GM23248 (cell line): ENCODE data around the gene RSBN1L. TPM values are rescaled to one million over a fixed set of nuclear protein-coding genes. Genes with fewer than 3 reads are reported as not detected.

Experiments
- DNase-seq: peaks from one replicate; pipeline ENCODE4 v3.0.0-alpha.2; 2015
- H2AFZ ChIP-seq: fragments of 200-600 bp; sonication (generic); 2 replicates; pipeline ENCODE4 v1.6.1; 2016; ENCODE audit warnings: antibody characterized with exemption
- H3F3A ChIP-seq: fragments of 200-600 bp; sonication (generic); 2 replicates; pipeline ENCODE4 v1.6.1; 2016; ENCODE audit warnings: mild to moderate bottlenecking, antibody characterized with exemption, mixed run types; ENCODE audit not compliant: insufficient read depth
- H3K27ac ChIP-seq: fragments of 200-600 bp; sonication (generic); 2 replicates; pipeline ENCODE4 v1.5.1; 2016; ENCODE audit warnings: mild to moderate bottlenecking
- H3K27me3 ChIP-seq: fragments of 200-600 bp; sonication (generic); replicated peaks from 2 replicates; pipeline ENCODE4 v1.6.1; 2016; ENCODE audit warnings: mild to moderate bottlenecking; ENCODE audit not compliant: insufficient read depth
- H3K36me3 ChIP-seq: fragments of 200-600 bp; sonication (generic); 2 replicates; pipeline ENCODE4 v1.6.1; 2016; ENCODE audit warnings: low read depth, mild to moderate bottlenecking
- H3K4me1 ChIP-seq: fragments of 200-600 bp; sonication (generic); 2 replicates; pipeline ENCODE4 v1.6.1; 2016; ENCODE audit warnings: mild to moderate bottlenecking; ENCODE audit not compliant: insufficient read depth
- H3K4me2 ChIP-seq: fragments of 200-600 bp; sonication (generic); one replicate; pipeline ENCODE4 v1.6.1; 2016; ENCODE audit warnings: mild to moderate bottlenecking; ENCODE audit not compliant: unreplicated experiment
- H3K4me3 ChIP-seq: fragments of 200-600 bp; sonication (generic); 2 replicates; pipeline ENCODE4 v1.5.1; 2016; ENCODE audit warnings: mild to moderate bottlenecking
- H3K79me2 ChIP-seq: fragments of 200-600 bp; sonication (generic); 2 replicates; pipeline ENCODE4 v1.6.1; 2016; ENCODE audit warnings: mild to moderate bottlenecking; ENCODE audit not compliant: insufficient read depth
- H3K9ac ChIP-seq: fragments of 200-600 bp; sonication (generic); 2 replicates; pipeline ENCODE4 v1.6.1; 2016; ENCODE audit warnings: mild to moderate bottlenecking
- H3K9me2 ChIP-seq: fragments of 200-600 bp; sonication (generic); 2 replicates; pipeline ENCODE4 v1.6.1; 2016; ENCODE audit warnings: mixed run types, mild to moderate bottlenecking, moderate library complexity; ENCODE audit not compliant: insufficient read depth
- H3K9me3 ChIP-seq: fragments of 200-600 bp; sonication (generic); one replicate; pipeline ENCODE4 v1.6.1; 2017; ENCODE audit warnings: low read depth
- H4K20me1 ChIP-seq: fragments of 200-600 bp; sonication (generic); 2 replicates; pipeline ENCODE4 v1.6.0; 2016; ENCODE audit not compliant: insufficient read depth
- EZH2 ChIP-seq: fragments of 200-600 bp; sonication (generic); IDR thresholded peaks from 2 replicates; pipeline ENCODE4 v1.6.1; 2018; ENCODE audit warnings: antibody characterized with exemption, mild to moderate bottlenecking; ENCODE audit not compliant: insufficient read depth, poor library complexity, severe bottlenecking
- EZH2phosphoT487 ChIP-seq: fragments of 200-600 bp; sonication (generic); IDR thresholded peaks from 2 replicates; pipeline ENCODE4 v1.6.1; 2018; ENCODE audit warnings: antibody characterized with exemption, moderate library complexity, mild to moderate bottlenecking, low read depth; ENCODE audit not compliant: insufficient read depth
- WGBS, 2 experiments: methylation state at CpG; one replicate each; pipeline ENCODE4 v1.1.6; 2015 to 2017; ENCODE audit warnings: low lambda C conversion rate in 2 of 2, low coverage in 1 of 2; ENCODE audit errors: missing lambda C conversion rate in 2 of 2; 5-methylcytosine and 5-hydroxymethylcytosine counted together
- in situ Hi-C: fragments of 300-500 bp; cut with MboI; formaldehyde crosslinking; loops from 2 replicates; pipeline ENCODE4 v1.15.0; 2020
- polyA plus RNA-seq: library from polyadenylated mRNA; unstranded; fragments of >200 nt; fragmentation: Nextera tagmentation; extraction: Ambion mirVana; gene quantifications from 2 replicates; pipeline ENCODE4 v1.2.1, GENCODE V29; 2016
- total RNA-seq: library from RNA; depleted of rRNA; stranded (reverse); fragments of >200 nt; shearing (Covaris generic); gene quantifications from 2 replicates; pipeline ENCODE4 v1.2.3, GENCODE V29; 2014

Gene RSBN1L
- total and polyA plus RNA-seq, 2 experiments from 2014 or later: 2.5 to 13.3 TPM

GRCh38 chr7:77743518-77743917 is 47.3 kb downstream of the RSBN1L start:
- in situ Hi-C loops: no loop called here
- WGBS, 2 experiments: 94 to 100% methylated on average over 1 of the region's 1 CpG

GRCh38 chr7:77745746-77746145 is 49.5 kb downstream of the RSBN1L start:
- Histone ChIP-seq H3K27ac (no peak overlapping the region), H3K79me2 (peaks cover 53% of the 10 kb centered on the region), H2AFZ (no peak overlapping the region), H3K27me3 (no peaks in the 10 kb centered on the region), H3K9me3 (no peaks in the 10 kb centered on the region), H3K9ac (no peak overlapping the region), H3K4me2 (no peak overlapping the region), H3K4me3 (no peak overlapping the region), H3K36me3 (0 out of 2 replicates have a peak, but pooled peaks cover 3% of the 10 kb centered on the region), H3F3A (no peaks in the 10 kb centered on the region), H4K20me1 (no peaks in the 10 kb centered on the region), H3K9me2 (no peaks in the 10 kb centered on the region), H3K4me1 (no peaks in the 10 kb centered on the region)
- DNase-seq: no peak
- in situ Hi-C loops: no loop called here
- 90 to 91% methylated on average over 4 of the region's 4 CpGs for WGBS, 2 experiments
- TF ChIP-seq EZH2 (no peak), EZH2phosphoT487 (no peak)

More at GRCh38 chr7:77743518-77743917, 47.3 kb downstream of the RSBN1L start:
- Histone ChIP-seq H3K27me3 (no peaks in the 10 kb centered on the region), H3K36me3 (no peaks in the 10 kb centered on the region), H3K79me2 (peaks cover 49% of the 10 kb centered on the region), H4K20me1 (no peaks in the 10 kb centered on the region), H3K9me2 (no peaks in the 10 kb centered on the region), H3F3A (no peaks in the 10 kb centered on the region), H3K4me3 (no peak overlapping the region), H3K4me2 (no peak overlapping the region), H3K9ac (no peak overlapping the region), H2AFZ (no peak overlapping the region), H3K27ac (no peak overlapping the region), H3K9me3 (no peaks in the 10 kb centered on the region), H3K4me1 (no peaks in the 10 kb centered on the region)
- TF ChIP-seq EZH2: no peak
- TF ChIP-seq EZH2phosphoT487: no peak
- DNase-seq: no peak

- Histone ChIP-seq H3K36me3 (0 out of 2 replicates have a peak, but pooled peaks cover 3% of the 10 kb centered on the region), H2AFZ (no peak overlapping the region), H3K9me3 (no peaks in the 10 kb centered on the region), H3K79me2 (peaks cover 57% of the 10 kb centered on the region), H3K4me2 (no peak overlapping the region), H4K20me1 (no peaks in the 10 kb centered on the region), H3F3A (no peaks in the 10 kb centered on the region), H3K27me3 (no peaks in the 10 kb centered on the region), H3K4me1 (no peaks in the 10 kb centered on the region), H3K27ac (no peak overlapping the region), H3K9ac (no peak overlapping the region), H3K4me3 (no peak overlapping the region), H3K9me2 (no peaks in the 10 kb centered on the region)
- 97 to 98% methylated on average over 6 of the region's 6 CpGs for WGBS, 2 experiments
- DNase-seq: no peak
- TF ChIP-seq EZH2phosphoT487 (no peak), EZH2 (no peak)
- in situ Hi-C loops: no loop called here
Observed at GRCh38 chr7:77746164-77746823, 50.0 kb downstream of the RSBN1L start.

GRCh38 chr7:77746824-77747165 is 50.5 kb downstream of the RSBN1L start:
- no peak overlapping the region for H3K9ac ChIP-seq
- no peaks in the 10 kb centered on the region for H3K9me3 ChIP-seq
- in situ Hi-C loops: no loop called here
- no peaks in the 10 kb centered on the region for H3F3A ChIP-seq
- H3K36me3 ChIP-seq: 0 out of 2 replicates have a peak, but pooled peaks cover 6% of the 10 kb centered on the region
- no peak overlapping the region for H3K27ac ChIP-seq
- WGBS, 2 experiments: 100% methylated on average over 2 of the region's 2 CpGs
- no peak overlapping the region for H3K4me2 ChIP-seq
- no peaks in the 10 kb centered on the region for H3K9me2 ChIP-seq
- no peaks in the 10 kb centered on the region for H4K20me1 ChIP-seq
- H3K4me3 ChIP-seq: no peak overlapping the region
- no peak overlapping the region for H2AFZ ChIP-seq
- DNase-seq: no peak
- H3K27me3 ChIP-seq: no peaks in the 10 kb centered on the region
- no peak for TF ChIP-seq EZH2phosphoT487
- TF ChIP-seq EZH2: no peak
- H3K79me2 ChIP-seq: peaks cover 62% of the 10 kb centered on the region
- no peaks in the 10 kb centered on the region for H3K4me1 ChIP-seq
